Forelimb muscle (tissue), 1 donor: ENCODE measurements around the gene TAF3. TPM values are rescaled to one million over a fixed set of nuclear protein-coding genes. Genes with fewer than 3 reads are reported as not detected.

Experiments
- DNase-seq: peaks from one replicate; pipeline ENCODE4 v3.0.0-alpha.2; 2013; ENCODE audit warnings: low read depth
- polyA plus RNA-seq: library from polyadenylated mRNA; unstranded; fragments of 120-200 nt; gene quantifications from one replicate; pipeline ENCODE4 v1.2.1, GENCODE V29; 2013; ENCODE audit not compliant: insufficient read length

Gene TAF3
- polyA plus RNA-seq, 1 donor: 5.7 TPM

DNA sequence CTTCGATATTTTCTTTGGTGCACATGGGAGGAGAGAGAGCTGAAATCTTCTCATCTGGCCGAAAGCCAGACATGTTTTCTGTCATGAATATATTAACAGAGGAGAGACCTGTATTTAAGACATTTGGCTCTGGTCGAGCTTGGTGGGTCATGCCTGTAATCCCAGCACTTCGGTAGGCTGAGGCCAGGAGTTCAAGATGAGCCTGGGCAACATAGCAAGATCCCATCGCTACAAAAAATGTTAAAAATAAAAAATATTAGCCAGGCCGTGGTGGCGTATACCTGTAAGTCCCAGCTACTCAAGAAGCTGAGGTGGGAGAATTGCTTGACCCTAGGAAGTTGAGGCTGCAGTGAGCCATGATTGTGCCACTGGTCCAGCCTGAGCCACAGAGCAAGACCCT is 214.3 kb downstream of the TAF3 start:
- DNase-seq: no peak

DNA sequence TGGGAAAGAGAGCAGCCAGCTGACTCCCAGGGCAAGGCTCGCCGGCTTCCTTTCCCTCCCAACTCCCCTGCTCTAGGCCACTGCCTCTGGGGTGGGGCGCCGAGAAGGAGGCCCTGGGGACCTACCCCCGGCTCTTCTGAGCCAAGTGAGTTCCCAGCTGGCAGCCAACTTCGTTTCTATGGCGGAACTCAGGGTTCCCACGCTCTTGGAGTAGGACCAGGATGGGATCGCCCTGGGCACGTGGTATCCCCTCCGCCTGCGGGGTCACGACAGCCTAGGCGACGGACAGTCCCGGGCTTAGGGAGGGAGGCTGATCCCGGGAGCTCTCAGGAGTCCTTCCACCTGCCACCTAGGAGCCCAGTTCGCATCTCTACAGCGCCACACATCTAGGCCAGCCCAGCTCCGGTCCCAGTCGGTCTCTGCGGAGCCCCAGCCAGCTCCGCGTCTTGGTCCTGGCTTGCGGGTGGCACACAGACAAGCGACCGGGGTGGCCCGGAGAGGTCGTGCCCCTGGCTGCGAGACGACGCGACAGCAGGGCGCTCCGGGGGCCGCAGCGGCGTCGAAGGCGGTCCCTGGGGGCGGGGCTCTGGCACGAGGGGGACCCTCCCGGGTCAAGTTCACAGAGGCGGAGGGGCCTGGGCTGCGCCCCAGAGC is 215.6 kb downstream of the TAF3 start:
- no peak for DNase-seq

DNA sequence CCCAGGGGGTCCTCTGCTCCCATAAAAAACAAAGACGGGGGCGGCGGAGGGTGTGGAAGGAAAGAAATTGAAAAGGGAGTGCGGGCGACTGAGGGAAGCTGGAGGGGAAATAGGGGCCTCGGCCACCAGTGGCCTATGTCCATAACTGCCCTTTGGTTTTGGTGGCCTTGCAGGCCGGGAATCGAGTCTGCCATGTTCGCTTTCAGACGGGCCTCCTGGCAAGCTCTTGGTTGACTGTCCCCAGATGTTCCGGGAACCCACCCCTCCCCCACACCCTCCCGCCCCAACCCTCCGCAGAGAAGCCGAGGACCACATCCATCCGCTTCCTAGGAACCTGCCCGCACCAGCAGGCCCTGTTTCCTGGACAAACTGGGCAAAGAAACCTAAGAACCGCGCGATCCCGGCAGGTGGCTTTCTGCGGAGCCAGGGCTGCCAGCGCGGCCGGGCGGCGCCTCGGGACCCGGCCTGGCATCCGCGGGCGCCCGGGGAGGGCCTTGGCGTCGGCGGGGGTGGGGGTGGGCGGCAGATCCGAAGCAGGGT is 216.2 kb downstream of the TAF3 start:
- DNase-seq: no peak

DNA sequence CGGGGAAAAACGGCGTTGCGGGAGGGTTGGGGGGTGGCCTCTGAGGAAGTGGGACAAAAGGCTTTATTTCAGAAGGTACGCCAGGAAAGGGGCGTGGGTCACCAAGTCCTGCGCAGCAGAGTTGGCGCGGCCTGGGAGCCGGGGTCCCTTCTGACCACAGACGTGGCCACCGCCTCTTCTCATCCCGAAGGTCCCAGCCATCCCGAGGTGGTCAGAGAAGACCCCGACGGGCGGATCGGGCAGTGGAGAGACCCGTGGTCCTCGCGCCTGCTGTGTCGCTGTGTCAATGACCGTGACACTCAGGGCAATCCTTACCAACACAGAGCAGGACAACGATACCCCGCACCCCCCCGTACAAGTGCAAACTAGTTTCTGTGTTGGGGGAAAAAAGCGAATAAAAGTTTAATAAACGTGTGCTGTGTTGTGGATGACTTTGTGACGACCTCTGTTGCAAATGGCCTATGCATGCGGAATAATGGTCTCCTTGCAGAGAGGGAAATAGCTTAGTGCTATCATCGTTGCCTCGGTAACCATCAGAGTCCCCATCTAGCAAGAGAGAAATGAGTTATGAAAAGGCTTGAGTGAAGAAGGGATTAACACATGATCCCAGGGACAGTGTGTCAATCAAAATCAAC is 216.8 kb downstream of the TAF3 start:
- DNase-seq: no peak

DNA sequence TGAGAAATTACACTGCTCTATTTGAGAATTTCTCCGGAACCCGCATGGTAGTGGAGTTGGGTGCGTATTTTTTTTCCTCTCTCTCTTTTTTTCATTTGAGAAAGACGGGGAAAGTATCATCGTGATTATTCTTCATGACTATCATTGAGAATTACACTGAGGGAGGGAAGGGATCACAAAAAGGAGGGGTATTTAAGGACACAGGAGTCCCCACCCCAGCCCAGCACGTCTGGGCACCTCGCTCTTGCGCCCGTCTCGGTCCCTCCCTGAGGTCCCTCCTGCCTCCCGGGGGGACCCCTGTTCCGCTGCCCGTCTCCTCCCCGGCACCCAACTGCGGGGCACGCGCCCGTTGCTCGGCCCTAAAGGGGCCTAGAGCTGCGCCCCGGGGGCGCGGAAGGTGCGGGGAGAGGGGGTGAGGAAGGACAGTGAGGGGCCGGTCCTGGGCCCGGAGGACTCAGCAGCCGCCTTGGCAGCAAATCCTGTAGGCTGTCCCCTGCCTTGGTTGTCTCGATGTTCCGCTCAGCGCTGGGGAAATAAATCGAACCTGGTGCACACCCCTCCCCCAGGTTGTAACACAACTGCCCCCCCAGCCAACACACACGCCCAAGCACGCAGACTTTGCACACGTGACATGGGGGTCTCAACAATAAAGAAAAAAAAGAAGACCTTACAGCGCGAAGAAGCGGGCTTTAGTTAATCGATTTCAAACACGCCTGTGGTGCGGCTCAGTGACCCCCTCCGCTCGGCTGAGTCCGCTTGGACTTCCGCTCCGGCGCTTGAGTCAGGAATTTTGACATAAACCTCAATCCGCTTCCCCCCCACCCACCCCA is 217.6 kb downstream of the TAF3 start:
- no peak for DNase-seq

DNA sequence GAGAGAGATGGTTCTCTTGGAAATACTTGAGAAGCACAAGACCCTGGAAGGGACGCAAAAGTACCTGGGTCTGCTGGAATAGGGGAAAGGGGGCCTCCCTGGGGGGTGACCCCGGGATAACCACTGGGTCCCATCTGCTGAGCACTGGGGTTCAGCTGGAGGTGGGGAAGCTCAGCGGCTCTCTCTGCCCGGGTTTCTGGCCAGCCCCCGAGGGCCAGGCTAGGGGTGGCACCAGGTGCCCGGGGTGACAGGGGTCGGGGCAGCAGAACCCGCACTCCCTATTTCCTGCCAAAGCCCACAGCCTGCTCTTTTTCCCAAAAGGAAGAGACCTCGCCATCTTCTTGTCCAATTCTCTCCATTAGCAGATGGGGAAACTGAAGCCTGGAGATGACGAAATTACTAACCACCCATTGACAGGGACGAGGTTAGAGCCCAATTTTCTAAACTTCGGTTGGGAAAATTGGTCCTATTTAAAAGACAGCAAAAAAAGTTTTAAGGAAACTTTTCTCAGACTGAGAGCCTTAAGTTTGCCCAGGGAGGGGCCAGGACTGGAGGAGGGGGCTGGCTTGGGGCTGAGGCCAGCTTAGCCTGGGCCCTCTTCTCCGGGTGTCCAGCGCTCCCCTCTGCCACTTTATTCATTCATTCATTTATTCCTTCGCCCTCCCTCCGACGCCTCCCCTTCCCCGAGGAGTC is 218.3 kb downstream of the TAF3 start:
- no peak for DNase-seq

DNA sequence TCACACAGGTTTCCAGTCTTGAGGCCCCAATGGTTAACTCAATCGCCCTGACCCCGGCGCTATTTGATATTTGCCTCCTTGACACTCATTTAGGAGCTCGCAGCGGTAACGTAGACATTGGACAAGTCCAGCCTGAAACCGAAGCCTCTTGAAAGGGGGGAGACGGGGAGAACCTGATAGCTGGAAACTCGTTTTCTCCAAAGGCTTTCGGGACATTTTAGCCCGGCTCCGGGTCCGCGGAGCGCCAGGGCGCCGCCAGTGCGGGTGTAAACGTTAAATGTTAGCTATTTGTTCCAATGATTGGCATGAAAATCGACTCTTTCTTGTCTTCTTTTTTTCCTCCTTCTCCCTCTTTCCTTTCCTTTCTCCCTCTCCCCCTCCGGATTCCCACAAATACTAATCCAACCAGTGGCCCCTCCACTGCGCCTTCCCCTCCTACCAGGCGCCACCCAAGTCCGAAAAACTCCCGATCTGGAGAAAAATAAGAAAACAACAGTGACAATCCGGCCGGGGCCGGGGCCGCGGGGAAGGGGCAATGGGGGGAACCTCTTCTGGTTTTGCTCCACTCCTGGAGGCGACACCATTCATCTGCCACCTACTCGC is 219.0 kb downstream of the TAF3 start:
- no peak for DNase-seq

DNA sequence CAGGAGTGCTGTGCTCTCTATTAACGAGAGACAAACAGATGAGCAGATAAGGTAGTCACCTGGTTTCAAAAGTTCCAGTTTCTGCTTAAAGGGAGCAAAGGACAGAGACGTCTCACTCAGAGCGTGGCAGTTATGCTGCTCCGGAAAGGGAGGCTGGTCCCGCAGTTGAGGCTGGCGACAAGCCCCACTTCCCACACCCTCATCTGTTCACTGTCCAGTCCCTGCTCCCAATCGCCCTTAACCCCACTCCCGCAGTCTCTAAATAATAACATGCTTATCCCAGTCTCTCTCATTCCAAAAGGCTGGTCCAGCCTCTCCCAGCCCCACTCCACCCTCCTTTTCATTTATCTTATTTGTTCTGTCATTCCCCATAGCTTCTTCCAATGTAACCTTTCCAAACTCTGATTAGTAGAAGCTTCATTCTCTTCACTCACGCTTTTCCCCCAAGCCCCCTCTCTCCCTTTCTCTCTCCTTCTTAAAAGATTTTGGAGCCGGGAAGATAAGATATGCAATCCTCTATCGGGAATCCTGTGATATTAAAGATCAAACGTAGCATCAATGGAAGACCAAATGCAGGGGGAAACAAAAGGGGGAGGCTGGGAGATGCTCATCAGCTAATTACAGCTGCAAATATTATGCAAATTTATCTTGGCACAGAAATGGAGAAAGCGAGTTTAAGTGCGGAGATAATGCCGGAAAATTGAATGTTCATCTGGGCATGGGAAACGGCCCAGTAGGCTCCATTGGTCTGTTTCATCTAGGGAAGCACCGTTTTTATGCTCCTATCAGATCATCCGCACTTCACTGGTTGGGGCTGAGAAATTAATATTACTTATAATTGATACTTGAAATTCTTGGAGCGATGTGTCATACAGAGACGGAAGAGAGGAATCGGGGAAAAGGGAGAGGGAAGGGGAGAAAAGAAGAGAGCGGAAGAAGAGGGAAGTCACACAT is 219.9 kb downstream of the TAF3 start:
- DNase-seq: no peak

DNA sequence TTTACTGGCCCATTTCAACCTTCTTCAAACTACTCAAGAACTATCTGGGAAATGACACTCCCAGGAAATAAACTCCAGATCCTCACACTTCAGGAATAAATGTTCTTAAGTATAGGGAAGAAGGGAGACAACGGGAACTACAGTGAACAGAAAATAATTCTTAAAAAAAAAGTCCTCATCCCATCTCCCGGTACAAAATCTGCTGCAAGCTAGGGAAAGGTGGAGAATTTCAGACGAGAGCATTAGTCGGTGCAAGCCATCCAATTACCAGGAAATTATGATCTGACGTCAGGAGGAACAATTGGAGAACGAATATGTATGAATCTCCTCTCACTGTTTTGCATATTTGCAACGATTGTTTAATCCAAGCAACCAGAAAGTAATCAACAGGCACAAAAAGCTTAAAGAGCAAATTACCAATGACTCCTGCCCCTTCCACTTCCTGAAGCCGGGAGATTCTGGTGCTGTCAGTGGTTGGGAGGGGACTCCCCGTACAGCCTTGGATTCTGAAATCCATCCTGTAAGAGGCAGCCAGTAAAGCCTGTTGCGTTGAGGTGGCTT is 221.1 kb downstream of the TAF3 start:
- no peak for DNase-seq

DNA sequence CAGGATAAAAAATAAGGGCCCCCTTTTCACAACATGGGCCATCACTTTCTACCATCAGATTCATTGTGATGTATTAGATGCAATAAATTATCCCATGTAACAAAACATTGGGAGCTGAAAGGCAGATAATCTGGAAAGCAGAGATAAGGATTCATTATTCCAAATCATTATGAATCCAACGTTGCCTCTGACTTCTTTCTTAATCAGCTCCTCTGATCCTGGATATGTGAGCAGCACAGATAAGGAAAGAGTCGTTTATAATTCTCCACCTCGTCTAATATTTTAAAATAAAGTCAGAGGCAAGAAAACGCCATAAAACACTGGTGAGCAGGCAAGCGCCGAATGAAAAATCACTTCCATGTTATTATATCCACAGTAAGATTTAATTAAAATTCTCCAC is 222.3 kb downstream of the TAF3 start:
- DNase-seq: no peak

DNA sequence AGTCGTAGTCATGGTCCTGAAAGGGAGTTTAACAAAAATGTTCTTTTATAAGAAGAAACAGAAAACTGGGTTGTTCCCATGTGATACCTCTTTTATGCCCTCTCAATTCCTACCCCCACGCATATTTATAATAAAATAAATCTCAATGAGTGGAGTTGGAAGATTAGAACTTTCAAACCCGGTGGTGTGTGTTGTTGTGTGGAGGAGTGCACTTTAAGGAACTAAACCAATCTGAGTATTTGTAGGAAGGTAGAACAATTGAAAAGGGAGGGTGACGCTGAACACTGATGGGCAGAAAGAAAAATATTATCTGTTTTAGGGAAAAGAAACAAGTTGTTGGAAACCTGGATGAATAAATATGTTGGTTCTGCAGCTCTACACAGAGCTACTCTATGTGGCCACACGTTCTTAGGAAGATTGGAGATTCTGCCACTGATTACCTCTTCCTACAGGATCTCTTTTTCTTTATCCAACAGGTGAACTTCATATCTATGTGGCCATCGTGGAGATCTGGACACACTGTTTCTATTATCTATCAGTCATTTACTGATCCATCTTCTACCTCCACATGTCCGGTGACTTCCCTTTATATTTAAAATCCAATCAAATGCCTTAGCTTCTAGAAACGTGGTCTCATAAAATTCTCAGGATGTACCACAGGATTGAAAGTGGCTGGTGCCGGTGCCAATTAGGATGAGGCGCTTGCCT is 223.1 kb downstream of the TAF3 start:
- no peak for DNase-seq

DNA sequence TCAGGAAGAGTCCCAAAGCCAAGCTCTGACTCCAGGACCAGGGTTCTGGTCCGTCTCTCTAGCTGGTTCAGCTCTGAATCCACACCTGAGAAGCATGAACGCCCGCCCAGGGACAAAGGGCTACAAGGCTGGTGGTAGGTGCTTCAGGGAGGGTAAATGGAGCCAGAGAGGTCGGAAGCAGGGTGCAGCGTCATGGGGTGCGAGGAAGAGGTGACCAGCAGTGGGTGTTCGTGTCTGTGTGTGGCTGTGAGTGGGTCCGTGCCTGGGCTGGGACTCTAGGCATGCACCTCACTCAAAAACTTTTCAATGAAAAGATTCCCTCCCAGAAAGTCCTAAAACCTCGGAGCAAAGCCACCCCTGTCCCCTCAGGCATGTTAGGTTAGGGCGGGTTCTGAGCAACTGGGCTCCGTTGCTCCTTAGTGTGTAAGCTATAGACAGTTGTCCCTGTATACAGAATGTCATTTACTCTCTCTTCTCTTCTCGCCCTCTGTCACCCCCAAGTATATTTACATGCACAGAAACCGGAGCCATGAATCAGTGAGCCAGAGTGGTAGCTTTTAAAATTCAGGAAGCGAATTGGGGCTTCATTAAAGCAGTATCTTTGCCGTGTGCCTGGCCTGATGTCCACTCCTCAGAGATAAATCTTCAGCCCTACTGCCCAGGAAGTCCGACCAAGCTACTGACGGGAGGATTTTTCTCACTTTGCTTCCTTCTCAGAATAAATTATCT is 223.9 kb downstream of the TAF3 start:
- no peak for DNase-seq

DNA sequence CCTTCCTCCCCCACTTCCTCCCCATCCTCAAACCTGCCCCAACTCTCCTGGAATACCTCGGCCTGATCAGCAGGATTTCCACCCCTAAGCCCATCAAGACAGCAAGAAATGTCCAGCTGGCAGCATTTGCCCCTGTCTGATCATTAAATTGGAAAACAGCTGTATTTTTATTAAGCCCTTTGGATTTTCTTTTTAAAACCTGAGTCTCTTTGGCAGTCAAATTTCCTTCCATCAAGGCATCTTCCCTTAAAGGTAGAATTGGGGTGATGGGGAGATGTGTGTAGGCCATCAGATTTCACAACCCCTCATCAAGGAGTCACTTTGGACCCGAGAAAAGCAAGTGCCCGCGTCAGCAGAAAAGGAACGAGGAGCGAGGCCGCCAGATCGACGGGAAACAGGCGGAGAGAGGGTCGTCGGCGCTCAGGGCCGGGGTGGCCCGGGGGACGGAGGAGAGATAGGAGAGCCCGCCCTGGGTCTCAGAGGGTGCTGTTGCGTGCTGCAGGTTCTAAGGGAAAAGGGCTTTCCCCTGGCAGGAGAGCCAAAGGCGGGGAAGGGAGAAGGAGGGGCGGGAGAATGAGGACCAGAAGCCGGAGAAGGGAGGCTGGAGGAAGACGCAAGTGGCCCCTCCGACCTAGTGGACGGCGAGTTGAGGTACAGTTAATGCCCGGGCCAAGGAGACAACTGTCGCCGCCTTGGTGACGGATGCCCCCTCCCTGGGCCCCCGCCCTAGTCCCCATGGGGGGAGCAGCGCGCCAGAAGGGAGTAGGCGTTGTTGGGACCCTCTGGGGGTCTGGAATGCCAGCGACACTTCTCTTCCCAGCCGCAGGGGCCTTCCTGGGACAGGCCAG is 224.6 kb downstream of the TAF3 start:
- DNase-seq: no peak

DNA sequence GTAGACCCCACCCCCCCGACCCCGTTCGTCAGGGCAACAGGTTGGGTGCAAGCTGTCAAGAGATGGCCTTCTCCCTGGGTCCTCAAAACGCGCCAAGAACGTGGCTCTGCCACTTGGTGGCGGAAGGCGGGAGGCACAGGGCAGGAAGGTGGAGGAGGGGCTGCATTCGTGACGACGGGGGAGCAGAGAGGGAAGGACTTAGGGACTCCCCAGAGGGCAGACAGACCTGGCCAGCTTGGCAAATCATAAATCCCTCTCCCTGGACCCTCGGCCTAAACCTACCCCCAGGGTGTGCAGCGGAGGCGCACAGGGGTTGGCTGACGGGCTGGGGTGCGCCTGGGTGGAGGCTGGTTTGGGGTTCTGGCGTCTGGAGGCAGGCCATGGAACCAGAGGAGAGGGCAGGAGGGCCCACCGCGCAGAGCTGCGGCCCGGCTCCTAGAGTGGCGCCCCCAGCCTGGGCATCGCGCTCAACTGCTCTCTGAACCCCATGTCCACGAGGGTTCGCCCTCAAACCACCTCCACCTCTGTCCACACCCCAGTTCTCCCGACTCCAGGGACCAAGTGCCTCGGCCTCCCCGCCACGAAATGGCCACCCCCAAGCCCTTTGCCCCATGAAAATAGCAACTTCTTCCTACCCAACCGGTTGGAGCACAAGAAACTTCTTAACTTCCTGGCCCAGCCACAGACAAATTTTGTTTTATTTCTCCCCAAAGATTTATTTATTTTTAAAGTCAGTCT is 225.4 kb downstream of the TAF3 start:
- no peak for DNase-seq

DNA sequence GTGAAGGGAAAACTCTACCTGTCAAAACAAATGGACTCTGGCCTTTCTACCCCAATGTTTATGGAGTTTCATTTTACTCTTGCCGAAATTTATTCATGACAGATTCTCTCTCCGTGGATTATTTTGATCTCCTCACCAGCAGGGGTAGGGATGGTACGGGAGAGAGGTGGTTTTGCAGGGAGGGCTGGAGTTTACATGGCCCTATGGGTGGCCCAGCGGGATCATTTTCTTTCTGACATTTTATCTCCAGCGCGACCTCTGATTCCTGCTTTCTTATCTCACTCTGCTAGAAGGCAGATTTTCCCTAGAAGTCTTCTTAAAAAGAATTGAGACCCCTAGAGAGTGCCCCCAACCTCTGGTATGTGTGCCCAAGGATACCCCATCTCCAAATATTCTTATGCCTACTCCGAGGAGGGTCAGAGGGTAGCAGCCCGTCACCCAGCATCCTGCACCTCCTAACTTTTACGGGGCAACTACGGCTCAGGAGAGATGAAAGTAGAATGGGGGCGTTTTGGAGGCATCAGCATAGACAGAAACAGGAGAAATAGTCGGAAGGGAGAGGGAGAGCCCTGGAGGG is 226.1 kb downstream of the TAF3 start:
- DNase-seq: no peak

DNA sequence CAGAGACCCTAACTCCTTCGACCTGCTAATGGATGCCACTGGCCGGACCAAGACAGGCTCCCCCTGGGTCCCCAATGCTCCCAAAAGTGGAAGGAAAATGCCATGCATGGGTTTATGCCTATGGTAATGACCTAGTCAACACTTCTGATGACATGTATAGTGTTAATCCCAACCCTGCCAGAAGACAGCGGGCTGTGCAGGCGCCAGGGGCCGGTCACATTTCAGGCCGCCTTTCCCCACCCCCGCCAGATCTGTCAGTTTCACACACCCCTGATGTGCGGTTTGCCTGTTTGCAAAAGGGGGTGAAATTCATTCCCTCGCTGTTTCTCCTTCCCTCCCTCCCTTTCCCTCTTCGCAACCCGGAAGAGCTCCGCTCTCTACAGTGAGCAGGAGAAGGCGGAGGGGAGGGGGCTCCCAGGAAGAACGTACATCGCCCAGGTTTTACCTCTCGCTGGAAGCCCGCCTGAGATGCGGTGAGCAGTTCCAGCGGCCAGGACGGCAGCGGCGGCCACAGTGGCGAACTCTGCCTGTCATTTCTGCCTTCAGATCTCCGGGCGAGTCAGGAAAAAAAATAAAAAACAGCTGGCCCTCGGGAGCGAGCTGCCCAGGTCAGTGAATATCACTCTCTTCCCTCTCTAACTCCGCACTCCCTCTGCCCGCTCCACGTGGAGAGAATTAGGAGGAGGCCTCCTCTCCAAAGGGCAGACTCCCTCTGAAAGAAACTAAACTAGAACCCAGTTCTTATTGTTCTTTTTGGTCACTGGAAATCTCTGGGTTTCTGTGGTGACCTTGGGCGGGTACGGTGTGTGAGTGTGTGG is 226.8 kb downstream of the TAF3 start:
- no peak for DNase-seq
